Keratinocyte (primary cell): ENCODE results near the gene UGT3A1. TPM values are rescaled to one million over a fixed set of nuclear protein-coding genes. Genes with fewer than 3 reads are reported as not detected.

Experiments used
- DNase-seq: peaks from one replicate; pipeline ENCODE4 v3.0.0-alpha.2; 2011; ENCODE audit warnings: low read depth, missing footprints, low spot score
- FAIRE-seq: peaks from 2 replicates; lab custom pipeline; 2011; peaks lifted over from hg19 to GRCh38; lab: Jason Lieb, UNC
- H2AFZ ChIP-seq: 2 replicates; pipeline ENCODE4 v1.6.0; 2012; ENCODE audit warnings: low read length, control low read depth, inconsistent platforms; ENCODE audit not compliant: control insufficient read depth
- H3K27ac ChIP-seq: 2 replicates; pipeline ENCODE4 v1.5.1; 2011; ENCODE audit warnings: low read length; ENCODE audit not compliant: control insufficient read depth, insufficient read depth
- H3K27me3 ChIP-seq: 3 replicates; pipeline ENCODE4 v1.6.0; 2011; ENCODE audit warnings: low read length; ENCODE audit not compliant: control insufficient read depth, insufficient read depth; ENCODE audit errors: extremely low read depth
- H3K36me3 ChIP-seq, 2 experiments: 2 replicates in 1 of 2; 3 replicates in 1 of 2; pipeline ENCODE4 v1.5.1; 2011; ENCODE audit warnings: low read length in 2 of 2, mild to moderate bottlenecking in 1 of 2; ENCODE audit not compliant: control insufficient read depth in 2 of 2, insufficient read depth in 2 of 2; ENCODE audit errors: extremely low read depth in 1 of 2
- H3K4me1 ChIP-seq: 3 replicates; pipeline ENCODE4 v1.5.1; 2011; ENCODE audit warnings: low read length; ENCODE audit not compliant: control insufficient read depth, insufficient read depth; ENCODE audit errors: extremely low read depth
- H3K4me2 ChIP-seq: 3 replicates; pipeline ENCODE4 v1.6.0; 2011; ENCODE audit warnings: low read depth, low read length; ENCODE audit not compliant: control insufficient read depth, insufficient read depth; ENCODE audit errors: extremely low read depth
- H3K4me3 ChIP-seq, 3 experiments: fragments of 200-600 bp in 1 of 3; sonication (generic) in 1 of 3; 2 replicates in 2 of 3; 3 replicates in 1 of 3; pipeline ENCODE4 v1.5.1; 2011 to 2016; ENCODE audit warnings: low read length in 3 of 3, mild to moderate bottlenecking in 3 of 3, control low read depth in 2 of 3, inconsistent platforms in 1 of 3, low read depth in 1 of 3, mixed read lengths in 1 of 3, mixed run types in 1 of 3, moderate library complexity in 1 of 3; ENCODE audit not compliant: control insufficient read depth in 2 of 3, insufficient read depth in 2 of 3; ENCODE audit errors: extremely low read depth in 1 of 3
- H3K79me2 ChIP-seq: 2 replicates; pipeline ENCODE4 v1.6.0; 2012; ENCODE audit warnings: low read length; ENCODE audit not compliant: control insufficient read depth, insufficient read depth
- H3K9ac ChIP-seq: 3 replicates; pipeline ENCODE4 v1.6.0; 2011; ENCODE audit warnings: low read length; ENCODE audit not compliant: control insufficient read depth, insufficient read depth; ENCODE audit errors: extremely low read depth
- H3K9me1 ChIP-seq: 3 replicates; pipeline ENCODE4 v1.6.0; 2011; ENCODE audit warnings: low read length; ENCODE audit not compliant: control insufficient read depth, insufficient read depth; ENCODE audit errors: extremely low read depth
- H3K9me3 ChIP-seq: 2 replicates; pipeline ENCODE4 v1.5.1; 2012; ENCODE audit warnings: low read depth, low read length; ENCODE audit not compliant: control insufficient read depth
- H4K20me1 ChIP-seq: 3 replicates; pipeline ENCODE4 v1.6.0; 2011; ENCODE audit warnings: low read length; ENCODE audit not compliant: control insufficient read depth, insufficient read depth; ENCODE audit errors: extremely low read depth
- CTCF ChIP-seq, 3 experiments: IDR thresholded peaks in 1 of 3; conservative IDR thresholded peaks in 1 of 3; optimal IDR thresholded peaks in 1 of 3; 2 replicates in 2 of 3; 3 replicates in 1 of 3; pipeline versions ENCODE3 to v1.5.1; 2011; ENCODE audit warnings: low read length in 3 of 3, mild to moderate bottlenecking in 3 of 3, moderate library complexity in 2 of 3, control low read depth in 1 of 3, inconsistent platforms in 1 of 3; ENCODE audit not compliant: insufficient read depth in 2 of 3; ENCODE audit errors: extremely low read depth in 1 of 3
- EZH2 ChIP-seq: IDR thresholded peaks from one replicate; pipeline ENCODE4 v1.6.1; 2012; ENCODE audit warnings: inconsistent platforms, mild to moderate bottlenecking, low read length, moderate library complexity
- dilution Hi-C: fragments of 300-500 bp; cut with MboI; formaldehyde crosslinking; loops from one replicate; pipeline ENCODE4 v1.7.0; 2020; ENCODE audit warnings: low sequenced_read_pairs; ENCODE audit not compliant: extremely low pct_ligation_motif_present
- polyA plus RNA-seq, 5 experiments: library from polyadenylated mRNA; depleted of rRNA in 3 of 5; stranded (reverse) in 3 of 5; stranded (forward) in 1 of 5; unstranded in 1 of 5; fragments of >200 nt; gene quantifications; 1 replicate in 1 of 5; 2 replicates in 3 of 5; 3 replicates in 1 of 5; pipeline versions ENCODE4 v1.2.1 to v1.2.3, GENCODE V29; 2011 to 2012; ENCODE audit warnings: missing spikeins in 2 of 5, low read depth in 1 of 5, low replicate concordance in 1 of 5

UGT3A1 gene
- polyA plus RNA-seq, 1 donor (not counting 4 experiments of a cell fraction or from before 2014, with no cell fraction given) = not detected

GRCh38 chr5:36031223-36031622 lies 40.0 kb upstream of the UGT3A1 start:
- Histone ChIP-seq H3K4me1 (no peaks in the 10 kb centered on the region), H3K9me3 (no peaks in the 10 kb centered on the region), H3K9ac (no peak overlapping the region), H3K27ac (no peak overlapping the region), H2AFZ (no peak overlapping the region), H3K9me1 (no peaks in the 10 kb centered on the region), H3K36me3 (no peaks in the 10 kb centered on the region), H3K27me3 (no peaks in the 10 kb centered on the region), H3K4me2 (no peak overlapping the region), H4K20me1 (no peaks in the 10 kb centered on the region), H3K4me3 (no peak overlapping the region), H3K79me2 (no peaks in the 10 kb centered on the region)
- DNase-seq (no peak), FAIRE-seq (no peak)
- no peak for TF ChIP-seq CTCF (optimal IDR thresholded peaks at IDR 0.05 in 1 of 3, IDR thresholded peaks at IDR 0.05 in 1 of 3, conservative IDR thresholded peaks at IDR 0.05 in 1 of 3; ENCODE audit: extremely low read depth in 1 of 3, insufficient read depth in 2 of 3, low read length in 3 of 3)
- no peak for TF ChIP-seq EZH2
- dilution Hi-C loops = no loop called here

GRCh38 chr5:36029914-36030313 lies 38.7 kb upstream of the UGT3A1 start:
- no peak overlapping the region for H3K27ac ChIP-seq
- H3K9me3 ChIP-seq = no peaks in the 10 kb centered on the region
- no peak overlapping the region for H3K4me3 ChIP-seq
- no peak for FAIRE-seq
- TF ChIP-seq EZH2 (no peak), CTCF (optimal IDR thresholded peaks at IDR 0.05 in 1 of 3, IDR thresholded peaks at IDR 0.05 in 1 of 3, conservative IDR thresholded peaks at IDR 0.05 in 1 of 3; ENCODE audit: extremely low read depth in 1 of 3, insufficient read depth in 2 of 3, low read length in 3 of 3) (no peak)
- no peaks in the 10 kb centered on the region for H4K20me1 ChIP-seq
- no peaks in the 10 kb centered on the region for H3K79me2 ChIP-seq
- H3K9me1 ChIP-seq = no peaks in the 10 kb centered on the region
- DNase-seq = no peak
- H3K9ac ChIP-seq = no peak overlapping the region
- H3K36me3 ChIP-seq = no peaks in the 10 kb centered on the region
- H2AFZ ChIP-seq = no peak overlapping the region
- no peaks in the 10 kb centered on the region for H3K27me3 ChIP-seq
- no peaks in the 10 kb centered on the region for H3K4me1 ChIP-seq
- dilution Hi-C loops = no loop called here
- H3K4me2 ChIP-seq = no peak overlapping the region
